Astrocyte (in vitro differentiated cells and primary cell): ENCODE results near the gene STAU1. TPM values are rescaled to one million over a fixed set of nuclear protein-coding genes. Genes with fewer than 3 reads are reported as not detected.
"Not testable (repeated sequence)": the region's sequence is repeated elsewhere in the genome, so short reads cannot be mapped to it uniquely, and the experiment has no call there.

ENCODE experiments used
- DNase-seq: peaks from one replicate; pipeline ENCODE4 v3.0.0-alpha.2; 2010; ENCODE audit warnings: low read depth
- FAIRE-seq: peaks from 2 replicates; lab custom pipeline; 2011; peaks lifted over from hg19 to GRCh38; lab: Jason Lieb, UNC
- H2AFZ ChIP-seq: 2 replicates; pipeline ENCODE4 v1.6.0; 2012; ENCODE audit warnings: low read depth, low read length, inconsistent platforms
- H3K27ac ChIP-seq: 2 replicates; pipeline ENCODE4 v1.5.1; 2011; ENCODE audit warnings: low read depth, low read length, inconsistent platforms
- H3K27me3 ChIP-seq: 2 replicates; pipeline ENCODE4 v1.6.0; 2011; ENCODE audit warnings: low read length, inconsistent platforms; ENCODE audit not compliant: insufficient read depth
- H3K36me3 ChIP-seq: 2 replicates; pipeline ENCODE4 v1.5.1; 2011; ENCODE audit warnings: low read length, inconsistent platforms; ENCODE audit not compliant: insufficient read depth
- H3K4me1 ChIP-seq: 2 replicates; pipeline ENCODE4 v1.5.1; 2011; ENCODE audit warnings: low read length, inconsistent platforms; ENCODE audit not compliant: insufficient read depth
- H3K4me2 ChIP-seq: 2 replicates; pipeline ENCODE4 v1.6.0; 2012; ENCODE audit warnings: low read length, inconsistent platforms
- H3K4me3 ChIP-seq: 2 replicates; pipeline ENCODE4 v1.5.1; 2011; ENCODE audit warnings: low read depth, mild to moderate bottlenecking, low read length, inconsistent platforms; ENCODE audit not compliant: insufficient read depth
- H3K79me2 ChIP-seq: 2 replicates; pipeline ENCODE4 v1.6.0; 2012; ENCODE audit warnings: mild to moderate bottlenecking, low read length, inconsistent platforms; ENCODE audit not compliant: insufficient read depth
- H3K9ac ChIP-seq: 2 replicates; pipeline ENCODE4 v1.6.0; 2012; ENCODE audit warnings: mild to moderate bottlenecking, low read length, inconsistent platforms
- H3K9me3 ChIP-seq: 2 replicates; pipeline ENCODE4 v1.5.1; 2012; ENCODE audit warnings: low read depth, mild to moderate bottlenecking, low read length, inconsistent platforms; ENCODE audit not compliant: insufficient read depth
- H4K20me1 ChIP-seq: 2 replicates; pipeline ENCODE4 v1.6.0; 2012; ENCODE audit warnings: low read length, inconsistent platforms; ENCODE audit not compliant: insufficient read depth
- H3K27ac Mint-ChIP-seq: one replicate; pipeline ENCODE4 v1.8.0; 2021; ENCODE audit warnings: mild to moderate bottlenecking, mixed read lengths; ENCODE audit not compliant: unreplicated experiment
- H3K27me3 Mint-ChIP-seq: one replicate; pipeline ENCODE4 v1.8.0; 2021; ENCODE audit warnings: low read depth, mixed read lengths; ENCODE audit not compliant: unreplicated experiment
- H3K36me3 Mint-ChIP-seq: one replicate; pipeline ENCODE4 v1.8.0; 2021; ENCODE audit warnings: low read depth, mixed read lengths; ENCODE audit not compliant: unreplicated experiment
- H3K4me1 Mint-ChIP-seq: one replicate; pipeline ENCODE4 v1.8.0; 2021; ENCODE audit warnings: low read depth, mixed read lengths; ENCODE audit not compliant: unreplicated experiment
- H3K4me3 Mint-ChIP-seq: one replicate; pipeline ENCODE4 v1.8.0; 2021; ENCODE audit warnings: mild to moderate bottlenecking, moderate library complexity, mixed read lengths; ENCODE audit not compliant: unreplicated experiment
- H3K9me3 Mint-ChIP-seq: one replicate; pipeline ENCODE4 v1.8.0; 2021; ENCODE audit warnings: mild to moderate bottlenecking, mixed read lengths; ENCODE audit not compliant: unreplicated experiment
- EZH2 ChIP-seq: IDR thresholded peaks from 2 replicates; pipeline ENCODE4 v1.6.1; 2012; ENCODE audit warnings: mild to moderate bottlenecking, low read length, inconsistent platforms; ENCODE audit not compliant: insufficient read depth
- total RNA-seq: library from RNA; stranded (reverse); gene quantifications from 2 replicates; pipeline ENCODE4 v1.2.1, GENCODE V29; 2021
- TF ChIP-seq, protein P1 (sequence below): IDR thresholded peaks from 2 replicates; pipeline ENCODE4 v1.5.1; 2011; ENCODE audit warnings: low read depth, mild to moderate bottlenecking, inconsistent platforms, low read length, moderate library complexity; ENCODE audit not compliant: insufficient read depth

The STAU1 gene
- total RNA-seq, 1 donor from 2014 or later: 98.0 TPM

DNA sequence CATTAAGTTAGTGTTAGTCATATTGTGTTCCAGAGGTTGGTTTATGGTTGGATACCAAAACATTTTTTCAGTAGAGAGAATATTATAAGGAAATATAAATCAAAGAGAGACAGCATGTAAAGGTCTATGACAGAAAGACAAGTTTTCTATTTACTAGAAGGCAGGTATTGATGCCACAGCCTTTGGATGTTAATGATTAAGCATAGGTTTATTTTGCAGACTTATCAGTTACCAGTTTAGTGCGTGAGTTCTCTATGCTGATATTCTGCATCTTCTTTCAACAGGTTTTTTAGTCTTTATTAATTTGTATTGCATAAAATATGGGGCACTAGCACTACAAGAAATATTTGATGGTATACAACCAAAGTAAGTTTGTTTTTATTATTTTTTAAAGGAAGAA lies 96.4 kb downstream of the STAU1 start:
- Histone ChIP-seq H3K4me3 (no peak overlapping the region), H3K36me3 (peaks cover 70% of the 10 kb centered on the region), H3K9ac (no peak overlapping the region), H3K4me2 (no peak overlapping the region), H3K27ac (no peak overlapping the region), H3K27me3 (no peaks in the 10 kb centered on the region), H3K9me3 (no peaks in the 10 kb centered on the region), H3K79me2 (no peaks in the 10 kb centered on the region), H3K4me1 (no peaks in the 10 kb centered on the region), H4K20me1 (no peaks in the 10 kb centered on the region), H2AFZ (no peak overlapping the region)
- no peak for FAIRE-seq
- Mint-ChIP-seq H3K4me1 (no peaks in the 10 kb centered on the region), H3K36me3 (peaks cover 2% of the 10 kb centered on the region), H3K9me3 (no peaks in the 10 kb centered on the region), H3K27ac (no peak overlapping the region), H3K4me3 (no peak overlapping the region), H3K27me3 (no peaks in the 10 kb centered on the region)
- TF ChIP-seq, protein P1, sequence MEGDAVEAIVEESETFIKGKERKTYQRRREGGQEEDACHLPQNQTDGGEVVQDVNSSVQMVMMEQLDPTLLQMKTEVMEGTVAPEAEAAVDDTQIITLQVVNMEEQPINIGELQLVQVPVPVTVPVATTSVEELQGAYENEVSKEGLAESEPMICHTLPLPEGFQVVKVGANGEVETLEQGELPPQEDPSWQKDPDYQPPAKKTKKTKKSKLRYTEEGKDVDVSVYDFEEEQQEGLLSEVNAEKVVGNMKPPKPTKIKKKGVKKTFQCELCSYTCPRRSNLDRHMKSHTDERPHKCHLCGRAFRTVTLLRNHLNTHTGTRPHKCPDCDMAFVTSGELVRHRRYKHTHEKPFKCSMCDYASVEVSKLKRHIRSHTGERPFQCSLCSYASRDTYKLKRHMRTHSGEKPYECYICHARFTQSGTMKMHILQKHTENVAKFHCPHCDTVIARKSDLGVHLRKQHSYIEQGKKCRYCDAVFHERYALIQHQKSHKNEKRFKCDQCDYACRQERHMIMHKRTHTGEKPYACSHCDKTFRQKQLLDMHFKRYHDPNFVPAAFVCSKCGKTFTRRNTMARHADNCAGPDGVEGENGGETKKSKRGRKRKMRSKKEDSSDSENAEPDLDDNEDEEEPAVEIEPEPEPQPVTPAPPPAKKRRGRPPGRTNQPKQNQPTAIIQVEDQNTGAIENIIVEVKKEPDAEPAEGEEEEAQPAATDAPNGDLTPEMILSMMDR: no peak
- TF ChIP-seq EZH2: no peak
- DNase-seq: no peak

DNA sequence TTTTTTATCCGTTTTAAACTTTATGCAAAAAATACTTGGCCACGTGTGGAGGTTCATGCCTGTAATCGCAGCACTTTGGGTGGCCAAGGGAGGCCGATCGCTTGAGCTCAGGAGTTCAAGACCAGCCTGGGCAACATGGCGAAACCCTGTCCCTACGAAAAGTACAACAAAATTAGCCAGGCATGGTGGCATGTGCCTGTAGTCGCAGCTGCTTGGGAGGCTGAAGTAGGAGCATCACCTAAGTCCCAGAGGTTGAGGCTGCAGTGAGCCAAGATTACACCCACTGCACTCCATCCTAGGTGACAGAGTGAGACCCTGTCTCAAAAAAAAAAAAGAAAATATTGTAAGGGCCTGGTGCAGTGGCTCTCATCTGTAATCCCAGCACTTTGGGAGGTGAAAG lies 97.0 kb downstream of the STAU1 start:
- H4K20me1 ChIP-seq: no peaks in the 10 kb centered on the region
- H3K9me3 ChIP-seq: no peaks in the 10 kb centered on the region
- H3K36me3 Mint-ChIP-seq: peaks cover 2% of the 10 kb centered on the region
- H3K4me1 ChIP-seq: no peaks in the 10 kb centered on the region
- H3K27me3 ChIP-seq: no peaks in the 10 kb centered on the region
- no peak overlapping the region for H3K27ac ChIP-seq
- no peaks in the 10 kb centered on the region for H3K9me3 Mint-ChIP-seq
- H3K79me2 ChIP-seq: peaks cover under 1% of the 10 kb centered on the region
- peaks cover 68% of the 10 kb centered on the region for H3K36me3 ChIP-seq
- no peak overlapping the region for H2AFZ ChIP-seq
- TF ChIP-seq, protein P1: no peak
- TF ChIP-seq EZH2: no peak
- H3K4me2 ChIP-seq: no peak overlapping the region
- H3K27ac Mint-ChIP-seq: no peak overlapping the region
- H3K9ac ChIP-seq: no peak overlapping the region
- H3K4me1 Mint-ChIP-seq: no peaks in the 10 kb centered on the region
- DNase-seq (no peak), FAIRE-seq (no peak)
- no peak overlapping the region for H3K4me3 Mint-ChIP-seq
- no peaks in the 10 kb centered on the region for H3K27me3 Mint-ChIP-seq
- no peak overlapping the region for H3K4me3 ChIP-seq

DNA sequence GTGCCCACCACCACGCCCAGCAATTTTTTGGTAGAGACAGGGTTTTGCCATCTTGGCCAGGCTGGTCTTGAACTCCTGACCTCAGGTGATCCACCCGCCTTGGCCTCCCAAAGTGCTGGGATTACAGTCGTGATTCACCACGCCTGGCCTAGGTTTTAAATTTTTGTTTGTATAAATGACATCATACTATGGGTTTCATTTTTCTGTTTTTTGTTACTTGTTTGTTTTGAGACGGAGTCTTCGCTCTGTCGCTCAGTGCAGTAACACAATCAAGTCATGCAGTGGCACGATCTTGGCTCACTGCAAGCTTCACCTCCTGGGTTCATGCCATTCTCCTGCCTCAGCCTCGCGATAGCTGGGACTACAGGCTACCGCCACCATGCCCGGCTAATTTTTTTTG lies 105.8 kb downstream of the STAU1 start:
- not testable (repeated sequence) for H3K9me3 ChIP-seq, H4K20me1 ChIP-seq, H3K79me2 ChIP-seq, H3K4me3 Mint-ChIP-seq, H3K27me3 ChIP-seq, H2AFZ ChIP-seq, H3K4me1 Mint-ChIP-seq, H3K9me3 Mint-ChIP-seq, DNase-seq, H3K4me2 ChIP-seq, H3K27ac Mint-ChIP-seq, H3K9ac ChIP-seq, H3K27ac ChIP-seq, H3K4me1 ChIP-seq, H3K27me3 Mint-ChIP-seq, H3K4me3 ChIP-seq, FAIRE-seq, H3K36me3 Mint-ChIP-seq
- H3K36me3 ChIP-seq: peaks cover 46% of the 10 kb centered on the region
